IPS DF 19.7 (cell line): ENCODE results near the gene KCNA10.

Experiments used
- DNase-seq: peaks from one replicate; pipeline ENCODE4 v3.0.0-alpha.2; 2013; ENCODE audit warnings: low read depth, low spot score

The KCNA10 gene

GRCh38 chr1:110478886-110479285 lies 40.1 kb downstream of the KCNA10 start:
- no peak for DNase-seq

- DNase-seq: no peak
Observed at GRCh38 chr1:110477967-110478640, 40.9 kb downstream of the KCNA10 start.

- DNase-seq: no peak
Observed at GRCh38 chr1:110477445-110477957, 41.5 kb downstream of the KCNA10 start.

- DNase-seq: no peak
Observed at GRCh38 chr1:110477041-110477440, 41.9 kb downstream of the KCNA10 start.

GRCh38 chr1:110476028-110476765 lies 42.8 kb downstream of the KCNA10 start:
- DNase-seq: no peak

- DNase-seq: no peak
Observed at GRCh38 chr1:110475362-110476027, 43.5 kb downstream of the KCNA10 start.

GRCh38 chr1:110474444-110474843 lies 44.5 kb downstream of the KCNA10 start:
- DNase-seq: no peak

GRCh38 chr1:110472546-110472945 lies 46.4 kb downstream of the KCNA10 start:
- no peak for DNase-seq

- no peak for DNase-seq
Observed at GRCh38 chr1:110471131-110471530, 47.8 kb downstream of the KCNA10 start.
